Lower leg skin (tissue), 4 donors: Measurements from ENCODE around the gene ANK3. TPM values are rescaled to one million over a fixed set of nuclear protein-coding genes. Genes with fewer than 3 reads are reported as not detected.

ENCODE experiments used
- DNase-seq, 2 donors: peaks; one replicate each; pipeline ENCODE4 v3.0.0-alpha.2; 2019; ENCODE audit warnings: low spot score in 2 of 2
- H3K4me3 ChIP-seq: fragments of 200-600 bp; sonication (generic); 2 replicates; pipeline ENCODE4 v1.5.1; 2017; ENCODE audit warnings: mild to moderate bottlenecking, low read depth; ENCODE audit not compliant: poor library complexity, severe bottlenecking
- POLR2A ChIP-seq, 2 donors: fragments of 450-650 bp; IDR thresholded peaks; one replicate each; pipeline ENCODE4 v1.6.1; 2016 to 2017; ENCODE audit warnings: antibody characterized with exemption in 2 of 2, mild to moderate bottlenecking in 1 of 2, moderate library complexity in 1 of 2
- WGBS, 2 donors: methylation state at CpG; one replicate each; pipeline ENCODE4 v1.1.5; 2018; 5-methylcytosine and 5-hydroxymethylcytosine counted together
- intact Hi-C: fragments of 100-400 bp; cut with DNase I; formaldehyde crosslinking; loops from one replicate; pipeline ENCODE4 v1.15.0; 2023; ENCODE audit warnings: low total_unique reads
- total RNA-seq, 4 donors: library from RNA; depleted of rRNA; stranded (reverse); fragments of >200 nt; gene quantifications; one replicate each; pipeline ENCODE4 v1.1.0, GENCODE V29; 2016
- TF ChIP-seq, protein P1 (sequence below), 3 donors: fragments of 450-650 bp; IDR thresholded peaks; one replicate each; pipeline ENCODE4 v1.5.1; 2016; ENCODE audit warnings: antibody characterized with exemption in 3 of 3, mild to moderate bottlenecking in 3 of 3, moderate library complexity in 2 of 3

Gene ANK3
- total RNA-seq, 4 donors from 2014 or later: 76.2 to 107 (median 91.5) TPM

DNA sequence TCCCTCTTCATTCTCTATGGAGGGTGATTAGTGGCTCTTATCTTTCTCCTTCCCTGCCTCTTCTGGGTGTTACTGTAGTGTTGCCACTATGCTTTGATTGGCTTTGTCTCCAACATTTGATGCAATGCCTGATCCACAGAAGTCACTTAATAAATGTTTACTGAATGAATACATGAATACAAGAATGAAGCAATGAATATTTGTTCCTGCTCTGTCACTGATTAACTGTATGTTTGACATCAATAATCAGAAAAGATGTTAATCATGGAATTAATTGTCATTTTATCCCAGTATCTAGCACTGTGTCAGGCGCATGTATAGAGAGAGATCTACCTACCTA is 4.3 kb downstream of the ANK3 start:
- WGBS, 2 donors: 100% methylated on average over 1 of the region's 1 CpG
- H3K4me3 ChIP-seq: no peak overlapping the region

DNA sequence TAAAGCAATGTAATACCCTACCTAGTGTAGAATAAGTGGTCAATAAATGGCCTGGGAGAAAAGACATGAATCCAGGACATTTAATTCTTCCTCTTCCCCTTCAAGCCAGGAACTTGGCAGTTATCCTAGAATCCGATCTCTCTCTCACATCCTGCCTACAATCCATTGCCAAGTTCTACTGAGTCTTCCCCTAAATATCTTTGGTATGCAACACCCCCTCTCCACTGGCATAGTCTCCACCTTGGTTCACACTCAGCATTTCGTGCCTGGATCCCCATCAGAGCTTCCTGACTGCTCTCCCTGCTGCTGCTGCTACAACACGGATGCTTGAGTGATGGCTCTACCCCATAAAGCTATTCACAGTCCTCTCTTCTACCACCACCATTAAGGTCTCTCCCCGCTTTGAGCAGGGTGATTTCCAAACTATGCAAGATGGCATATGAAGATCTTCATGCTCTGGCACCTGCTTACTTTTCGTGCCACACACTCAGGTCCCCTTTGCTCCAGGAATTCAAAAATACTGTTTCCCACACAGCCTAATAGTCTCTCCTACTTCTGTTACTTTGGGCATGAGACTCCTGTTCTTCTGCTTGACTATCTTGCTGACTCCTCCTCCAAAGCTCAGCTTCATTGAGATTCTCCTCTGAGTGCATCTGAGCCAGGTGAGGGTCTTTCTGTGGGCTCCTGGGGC is 4.8 kb downstream of the ANK3 start:
- 47 to 48% methylated on average over 5 of the region's 5 CpGs for WGBS, 2 donors
- intact Hi-C loops: no loop called here
- DNase-seq: peak in 1 of 2 donors; percentile 16
- TF ChIP-seq, protein P1, sequence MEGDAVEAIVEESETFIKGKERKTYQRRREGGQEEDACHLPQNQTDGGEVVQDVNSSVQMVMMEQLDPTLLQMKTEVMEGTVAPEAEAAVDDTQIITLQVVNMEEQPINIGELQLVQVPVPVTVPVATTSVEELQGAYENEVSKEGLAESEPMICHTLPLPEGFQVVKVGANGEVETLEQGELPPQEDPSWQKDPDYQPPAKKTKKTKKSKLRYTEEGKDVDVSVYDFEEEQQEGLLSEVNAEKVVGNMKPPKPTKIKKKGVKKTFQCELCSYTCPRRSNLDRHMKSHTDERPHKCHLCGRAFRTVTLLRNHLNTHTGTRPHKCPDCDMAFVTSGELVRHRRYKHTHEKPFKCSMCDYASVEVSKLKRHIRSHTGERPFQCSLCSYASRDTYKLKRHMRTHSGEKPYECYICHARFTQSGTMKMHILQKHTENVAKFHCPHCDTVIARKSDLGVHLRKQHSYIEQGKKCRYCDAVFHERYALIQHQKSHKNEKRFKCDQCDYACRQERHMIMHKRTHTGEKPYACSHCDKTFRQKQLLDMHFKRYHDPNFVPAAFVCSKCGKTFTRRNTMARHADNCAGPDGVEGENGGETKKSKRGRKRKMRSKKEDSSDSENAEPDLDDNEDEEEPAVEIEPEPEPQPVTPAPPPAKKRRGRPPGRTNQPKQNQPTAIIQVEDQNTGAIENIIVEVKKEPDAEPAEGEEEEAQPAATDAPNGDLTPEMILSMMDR (IDR thresholded peaks at IDR 0.05): no peak
- no peak for TF ChIP-seq POLR2A (IDR thresholded peaks at IDR 0.05)
- no peak overlapping the region for H3K4me3 ChIP-seq

More for the DNA sequence above, 4.3 kb downstream of the ANK3 start:
- no peak for TF ChIP-seq POLR2A (IDR thresholded peaks at IDR 0.05)
- TF ChIP-seq, protein P1 (IDR thresholded peaks at IDR 0.05): no peak
- no peak for DNase-seq
- intact Hi-C loops: no loop called here

- intact Hi-C loops: no loop called here
- no peak for TF ChIP-seq POLR2A (IDR thresholded peaks at IDR 0.05)
- TF ChIP-seq, protein P1 (IDR thresholded peaks at IDR 0.05): no peak
- 63 to 69% methylated on average over 1 of the region's 1 CpG for WGBS, 2 donors
- no peak overlapping the region for H3K4me3 ChIP-seq
- no peak for DNase-seq
Observed at GRCh38 chr10:60384011-60384410, 5.7 kb downstream of the ANK3 start.

DNA sequence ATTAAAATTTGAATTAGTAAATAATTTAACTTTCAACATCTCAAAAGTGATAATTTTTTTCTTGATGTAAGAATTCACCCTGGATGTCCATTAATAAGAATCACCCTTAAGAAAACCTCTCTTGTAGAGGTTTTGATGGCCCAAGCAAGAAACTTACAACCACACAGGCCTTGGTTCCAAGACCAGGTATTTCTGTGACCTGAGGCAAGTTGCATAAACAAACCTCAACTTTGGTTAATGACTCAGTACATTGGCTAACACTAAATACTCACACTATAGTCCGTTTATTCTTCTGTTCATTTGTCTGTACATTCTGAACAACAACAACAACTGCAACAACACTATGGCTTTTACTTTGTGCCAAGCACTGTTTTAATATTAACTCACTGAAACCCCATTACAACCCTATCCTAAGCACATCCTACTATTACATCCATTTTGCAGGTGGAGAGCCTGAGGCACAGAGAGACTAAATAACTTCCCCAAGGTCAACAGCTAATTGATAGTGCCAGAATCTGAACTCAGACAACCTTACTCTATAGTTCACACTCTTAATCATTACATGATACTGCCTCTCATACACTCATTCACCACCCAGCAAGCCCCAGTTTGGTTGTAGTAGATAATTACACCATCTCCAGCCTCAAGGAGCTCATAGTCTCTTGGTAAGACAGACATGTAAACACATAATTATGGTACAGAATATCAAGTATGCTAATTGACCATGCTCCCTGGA is 6.6 kb downstream of the ANK3 start:
- TF ChIP-seq, protein P1 (IDR thresholded peaks at IDR 0.05): no peak
- no peak for TF ChIP-seq POLR2A (IDR thresholded peaks at IDR 0.05)
- intact Hi-C loops: no loop called here
- 54 to 62% methylated on average over 1 of the region's 1 CpG for WGBS, 2 donors
- no peak for DNase-seq
- no peak overlapping the region for H3K4me3 ChIP-seq

- no peak for DNase-seq
- WGBS, 2 donors: 93 to 98% methylated on average over 5 of the region's 5 CpGs
- intact Hi-C loops: no loop called here
- TF ChIP-seq POLR2A (IDR thresholded peaks at IDR 0.05): no peak
- TF ChIP-seq, protein P1 (IDR thresholded peaks at IDR 0.05): no peak
- no peak overlapping the region for H3K4me3 ChIP-seq
Observed at GRCh38 chr10:60380781-60381180, 8.9 kb downstream of the ANK3 start.
